GM23248 (cell line): ENCODE results near the gene RUFY4. TPM values are rescaled to one million over a fixed set of nuclear protein-coding genes. Genes with fewer than 3 reads are reported as not detected.
"Not testable (repeated sequence)": the region's sequence is repeated elsewhere in the genome, so short reads cannot be mapped to it uniquely, and the experiment has no call there.

ENCODE experiments used
- DNase-seq: peaks from one replicate; pipeline ENCODE4 v3.0.0-alpha.2; 2015
- H2AFZ ChIP-seq: fragments of 200-600 bp; sonication (generic); 2 replicates; pipeline ENCODE4 v1.6.1; 2016; ENCODE audit warnings: antibody characterized with exemption
- H3F3A ChIP-seq: fragments of 200-600 bp; sonication (generic); 2 replicates; pipeline ENCODE4 v1.6.1; 2016; ENCODE audit warnings: mild to moderate bottlenecking, antibody characterized with exemption, mixed run types; ENCODE audit not compliant: insufficient read depth
- H3K27ac ChIP-seq: fragments of 200-600 bp; sonication (generic); 2 replicates; pipeline ENCODE4 v1.5.1; 2016; ENCODE audit warnings: mild to moderate bottlenecking
- H3K27me3 ChIP-seq: fragments of 200-600 bp; sonication (generic); replicated peaks from 2 replicates; pipeline ENCODE4 v1.6.1; 2016; ENCODE audit warnings: mild to moderate bottlenecking; ENCODE audit not compliant: insufficient read depth
- H3K36me3 ChIP-seq: fragments of 200-600 bp; sonication (generic); 2 replicates; pipeline ENCODE4 v1.6.1; 2016; ENCODE audit warnings: low read depth, mild to moderate bottlenecking
- H3K4me1 ChIP-seq: fragments of 200-600 bp; sonication (generic); 2 replicates; pipeline ENCODE4 v1.6.1; 2016; ENCODE audit warnings: mild to moderate bottlenecking; ENCODE audit not compliant: insufficient read depth
- H3K4me2 ChIP-seq: fragments of 200-600 bp; sonication (generic); one replicate; pipeline ENCODE4 v1.6.1; 2016; ENCODE audit warnings: mild to moderate bottlenecking; ENCODE audit not compliant: unreplicated experiment
- H3K4me3 ChIP-seq: fragments of 200-600 bp; sonication (generic); 2 replicates; pipeline ENCODE4 v1.5.1; 2016; ENCODE audit warnings: mild to moderate bottlenecking
- H3K79me2 ChIP-seq: fragments of 200-600 bp; sonication (generic); 2 replicates; pipeline ENCODE4 v1.6.1; 2016; ENCODE audit warnings: mild to moderate bottlenecking; ENCODE audit not compliant: insufficient read depth
- H3K9ac ChIP-seq: fragments of 200-600 bp; sonication (generic); 2 replicates; pipeline ENCODE4 v1.6.1; 2016; ENCODE audit warnings: mild to moderate bottlenecking
- H3K9me2 ChIP-seq: fragments of 200-600 bp; sonication (generic); 2 replicates; pipeline ENCODE4 v1.6.1; 2016; ENCODE audit warnings: mixed run types, mild to moderate bottlenecking, moderate library complexity; ENCODE audit not compliant: insufficient read depth
- H3K9me3 ChIP-seq: fragments of 200-600 bp; sonication (generic); one replicate; pipeline ENCODE4 v1.6.1; 2017; ENCODE audit warnings: low read depth
- H4K20me1 ChIP-seq: fragments of 200-600 bp; sonication (generic); 2 replicates; pipeline ENCODE4 v1.6.0; 2016; ENCODE audit not compliant: insufficient read depth
- EZH2 ChIP-seq: fragments of 200-600 bp; sonication (generic); IDR thresholded peaks from 2 replicates; pipeline ENCODE4 v1.6.1; 2018; ENCODE audit warnings: antibody characterized with exemption, mild to moderate bottlenecking; ENCODE audit not compliant: insufficient read depth, poor library complexity, severe bottlenecking
- EZH2phosphoT487 ChIP-seq: fragments of 200-600 bp; sonication (generic); IDR thresholded peaks from 2 replicates; pipeline ENCODE4 v1.6.1; 2018; ENCODE audit warnings: antibody characterized with exemption, moderate library complexity, mild to moderate bottlenecking, low read depth; ENCODE audit not compliant: insufficient read depth
- WGBS, 2 experiments: methylation state at CpG; one replicate each; pipeline ENCODE4 v1.1.6; 2015 to 2017; ENCODE audit warnings: low lambda C conversion rate in 2 of 2, low coverage in 1 of 2; ENCODE audit errors: missing lambda C conversion rate in 2 of 2; 5-methylcytosine and 5-hydroxymethylcytosine counted together
- in situ Hi-C: fragments of 300-500 bp; cut with MboI; formaldehyde crosslinking; loops from 2 replicates; pipeline ENCODE4 v1.15.0; 2020
- polyA plus RNA-seq: library from polyadenylated mRNA; unstranded; fragments of >200 nt; fragmentation: Nextera tagmentation; extraction: Ambion mirVana; gene quantifications from 2 replicates; pipeline ENCODE4 v1.2.1, GENCODE V29; 2016
- total RNA-seq: library from RNA; depleted of rRNA; stranded (reverse); fragments of >200 nt; shearing (Covaris generic); gene quantifications from 2 replicates; pipeline ENCODE4 v1.2.3, GENCODE V29; 2014

The RUFY4 gene
- total and polyA plus RNA-seq, 2 experiments from 2014 or later, result not detected

DNA sequence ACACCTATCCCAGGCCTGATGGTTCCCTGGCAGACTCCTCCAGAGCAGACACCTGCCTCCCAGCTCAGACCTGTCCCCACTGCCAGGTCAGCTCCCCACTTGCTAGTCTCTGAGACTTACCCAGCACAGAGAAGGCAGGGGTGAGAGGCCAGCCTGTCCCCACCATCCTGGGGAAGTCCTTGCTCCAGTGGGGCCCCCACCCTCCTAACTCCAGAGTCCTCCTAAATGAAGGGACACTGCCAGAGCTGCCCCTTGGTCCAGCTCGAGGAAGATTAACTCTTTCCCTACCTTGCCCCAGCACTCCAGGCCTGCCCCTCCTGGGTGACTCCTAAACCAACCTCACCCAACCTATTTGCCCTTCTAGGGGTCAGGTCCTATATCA lies 35.9 kb upstream of the RUFY4 start:
- H3K9ac ChIP-seq, result no peak overlapping the region
- no peaks in the 10 kb centered on the region for H4K20me1 ChIP-seq
- in situ Hi-C loops, result no loop called here
- no peak overlapping the region for H3K4me3 ChIP-seq
- peaks cover 14% of the 10 kb centered on the region; the same call in 1 of the 2 replicates for H3K27me3 ChIP-seq
- no peaks in the 10 kb centered on the region for H3K79me2 ChIP-seq
- 57 to 89% methylated on average over 1 of the region's 1 CpG for WGBS, 2 experiments
- TF ChIP-seq EZH2 (no peak), EZH2phosphoT487 (no peak)
- H2AFZ ChIP-seq, result no peak overlapping the region
- H3K4me2 ChIP-seq, result no peak overlapping the region
- no peaks in the 10 kb centered on the region for H3K9me3 ChIP-seq
- H3K9me2 ChIP-seq, result no peaks in the 10 kb centered on the region
- H3K27ac ChIP-seq, result no peak overlapping the region
- no peaks in the 10 kb centered on the region for H3F3A ChIP-seq
- DNase-seq, result no peak
- no peaks in the 10 kb centered on the region for H3K4me1 ChIP-seq
- H3K36me3 ChIP-seq, result no peaks in the 10 kb centered on the region

- no peaks in the 10 kb centered on the region for H3F3A ChIP-seq
- no peaks in the 10 kb centered on the region for H3K4me1 ChIP-seq
- H3K9me2 ChIP-seq, result no peaks in the 10 kb centered on the region
- H3K4me3 ChIP-seq, result no peak overlapping the region
- no peak overlapping the region for H3K9ac ChIP-seq
- no peak overlapping the region for H3K27ac ChIP-seq
- no peaks in the 10 kb centered on the region for H4K20me1 ChIP-seq
- no peak for DNase-seq
- in situ Hi-C loops, result no loop called here
- H3K36me3 ChIP-seq, result no peaks in the 10 kb centered on the region
- H3K27me3 ChIP-seq, result peaks cover 14% of the 10 kb centered on the region; the same call in 1 of the 2 replicates
- no peak overlapping the region for H2AFZ ChIP-seq
- no peaks in the 10 kb centered on the region for H3K79me2 ChIP-seq
- TF ChIP-seq EZH2, result no peak
- TF ChIP-seq EZH2phosphoT487, result no peak
- H3K4me2 ChIP-seq, result no peak overlapping the region
- no peaks in the 10 kb centered on the region for H3K9me3 ChIP-seq
- 68 to 71% methylated on average over 36 to 39 of the region's 45 CpGs for WGBS, 2 experiments
Measured at GRCh38 chr2:218033590-218034496, 35.2 kb upstream of the RUFY4 start.

GRCh38 chr2:218034497-218035213 lies 34.4 kb upstream of the RUFY4 start:
- H3K4me1 ChIP-seq, H3K9me2 ChIP-seq, H3K9ac ChIP-seq, H3K79me2 ChIP-seq, H4K20me1 ChIP-seq, H2AFZ ChIP-seq, H3K27ac ChIP-seq, H3K9me3 ChIP-seq, H3K36me3 ChIP-seq, in situ Hi-C loops, H3F3A ChIP-seq: not testable (repeated sequence)
- Histone ChIP-seq H3K27me3 (peaks cover 17% of the 10 kb centered on the region), H3K4me2 (peak overlapping the region; percentile 35), H3K4me3 (peak overlapping the region; percentile 61; the same call in 1 of the 2 replicates)
- WGBS, 2 experiments, result 26 to 27% methylated on average over 21 to 24 of the region's 24 CpGs
- DNase-seq, result peak; percentile 75

DNA sequence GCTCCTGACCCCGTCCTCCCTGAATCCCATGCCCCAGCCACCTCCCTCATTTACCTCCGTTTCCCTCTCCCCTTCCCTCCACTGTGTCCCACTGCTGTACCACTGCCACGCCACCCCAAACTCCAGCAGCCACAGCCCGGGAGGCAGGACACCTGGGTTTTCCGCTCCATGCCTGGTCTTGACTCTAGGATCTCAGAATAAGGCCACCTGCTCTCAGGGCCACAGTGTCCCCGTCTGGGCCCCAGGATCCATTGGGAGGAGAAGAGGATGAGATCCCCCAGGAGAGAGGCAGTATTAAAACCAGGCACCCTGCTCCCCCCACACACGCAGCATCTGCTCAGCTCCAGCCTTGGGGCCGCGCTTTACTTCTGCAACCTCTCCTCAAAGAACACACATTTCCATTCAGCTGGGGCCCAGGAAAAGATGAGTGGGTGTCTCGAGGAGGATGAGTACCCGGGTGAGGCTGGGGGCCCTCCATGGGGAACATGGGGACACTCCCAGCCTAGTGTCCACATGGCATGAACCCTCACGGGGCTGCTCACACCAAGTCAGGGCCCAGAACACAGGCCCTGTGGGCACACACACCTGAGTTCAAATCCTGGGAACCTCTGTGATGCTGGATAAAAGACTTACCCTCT lies 33.5 kb upstream of the RUFY4 start:
- H3K79me2 ChIP-seq, result no peaks in the 10 kb centered on the region
- no peaks in the 10 kb centered on the region for H3K36me3 ChIP-seq
- H3K4me1 ChIP-seq, result no peaks in the 10 kb centered on the region
- WGBS, 2 experiments, result 67 to 70% methylated on average over 11 to 12 of the region's 12 CpGs
- H3K9ac ChIP-seq, result no peak overlapping the region
- TF ChIP-seq EZH2phosphoT487 (no peak), EZH2 (no peak)
- H2AFZ ChIP-seq, result no peak overlapping the region
- in situ Hi-C loops, result no loop called here
- no peak for DNase-seq
- no peak overlapping the region for H3K4me3 ChIP-seq
- no peaks in the 10 kb centered on the region for H4K20me1 ChIP-seq
- no peak overlapping the region for H3K27ac ChIP-seq
- H3F3A ChIP-seq, result no peaks in the 10 kb centered on the region
- H3K4me2 ChIP-seq, result no peak overlapping the region
- H3K27me3 ChIP-seq, result peaks cover 27% of the 10 kb centered on the region
- H3K9me2 ChIP-seq, result no peaks in the 10 kb centered on the region
- H3K9me3 ChIP-seq, result no peaks in the 10 kb centered on the region
